A549 treated with AZD9567 at 1 μM for 4 hours (cell line): ENCODE results near the gene FTHL17. TPM values are rescaled to one million over a fixed set of nuclear protein-coding genes. Genes with fewer than 3 reads are reported as not detected.

Experiments
- total RNA-seq: library from RNA; stranded (reverse); fragments of 200-300 nt; extraction: Qiagen RNA extraction; gene quantifications from 5 replicates; pipeline ENCODE4 v1.2.3, GENCODE V29; 2022; ENCODE audit not compliant: insufficient read depth

FTHL17 gene
- total RNA-seq, result not detected in 5 replicates

DNA sequence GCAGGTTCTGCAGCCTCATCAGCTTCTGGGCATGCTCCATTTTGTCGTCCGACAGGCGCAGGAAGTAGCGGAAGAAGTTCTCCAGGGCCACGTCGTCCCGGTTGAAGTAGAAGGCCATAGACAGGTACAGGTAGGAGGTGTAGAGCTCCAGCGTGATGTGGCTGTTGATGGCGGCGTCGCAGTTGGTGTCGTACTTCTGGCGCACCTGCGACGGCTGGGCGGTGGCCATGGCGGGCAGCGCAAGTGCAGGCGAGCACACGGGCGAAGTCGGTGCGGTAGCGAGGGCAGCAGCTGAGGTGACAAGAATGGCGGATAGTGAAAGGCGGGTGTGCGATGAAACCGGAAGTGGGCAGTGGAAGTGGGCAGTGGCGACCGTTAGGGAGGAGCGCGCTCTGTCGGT lies at the start of gene FTHL17:
FTHL17 (minus strand) TSS at position 317 of the 400 bp plus-strand sequence; CDS start at position 229, 88 bp downstream.

Other genes with a start within 250 kb of the FTHL17 start
- gene TAB3, start 182.8 kb downstream of the FTHL17 start, total RNA-seq, result 6.0 to 11.2 TPM (median 10.1 TPM) in 5 replicates